Uterus (tissue), 4 donors: ENCODE data around the gene SMAD4. TPM values are rescaled to one million over a fixed set of nuclear protein-coding genes. Genes with fewer than 3 reads are reported as not detected.

ENCODE experiments used
- DNase-seq, 2 donors: peaks; one replicate each; pipeline ENCODE4 v3.0.0-alpha.2; 2019 to 2020
- H3K27ac ChIP-seq, 2 donors: fragments of 200-600 bp; sonication (generic); 1 replicate in 1 of 2; 2 replicates in 1 of 2; pipeline ENCODE4 v1.5.1; 2016 to 2018
- H3K27me3 ChIP-seq, 2 donors: fragments of 200-600 bp; sonication (generic); one replicate each; pipeline ENCODE4 v1.5.1; 2018 to 2019; ENCODE audit warnings: control low read depth in 1 of 2
- H3K36me3 ChIP-seq, 2 donors: fragments of 200-600 bp; sonication (generic); one replicate each; pipeline ENCODE4 v1.5.1; 2019; ENCODE audit warnings: control low read depth in 1 of 2
- H3K4me1 ChIP-seq, 2 donors: fragments of 200-600 bp; sonication (generic); one replicate each; pipeline ENCODE4 v1.5.1; 2018 to 2019; ENCODE audit warnings: control low read depth in 1 of 2
- H3K4me3 ChIP-seq, 2 donors: fragments of 200-600 bp; sonication (generic); 1 replicate in 1 of 2; 2 replicates in 1 of 2; pipeline ENCODE4 v1.5.1; 2018 to 2019; ENCODE audit warnings: mild to moderate bottlenecking in 1 of 2
- H3K9me3 ChIP-seq, 2 donors: fragments of 200-600 bp; sonication (generic); one replicate each; pipeline ENCODE4 v1.5.1; 2019; ENCODE audit warnings: control low read depth in 1 of 2
- POLR2A ChIP-seq, 2 donors: fragments of 450-650 bp; IDR thresholded peaks; one replicate each; pipeline ENCODE4 v1.6.1; 2016; ENCODE audit warnings: antibody characterized with exemption in 2 of 2, mild to moderate bottlenecking in 1 of 2, moderate library complexity in 1 of 2
- intact Hi-C: fragments of 100-400 bp; cut with DNase I; formaldehyde crosslinking; loops from one replicate; pipeline ENCODE4 v1.15.1; 2023; ENCODE audit warnings: low total_unique reads
- total RNA-seq, 4 donors: library from RNA; depleted of rRNA in 3 of 4; stranded (reverse); fragments of >200 nt in 3 of 4; gene quantifications; one replicate each; pipeline versions ENCODE4 v1.1.0 to v1.2.4, GENCODE V29; 2014 to 2023
- TF ChIP-seq, protein P1 (sequence below), 4 experiments: fragments of 200-600 bp in 2 of 4; fragments of 450-650 bp in 2 of 4; sonication (generic) in 2 of 4; IDR thresholded peaks; one replicate each; pipeline ENCODE4 v1.5.1; 2016 to 2019; ENCODE audit warnings: antibody characterized with exemption in 4 of 4, mild to moderate bottlenecking in 2 of 4, moderate library complexity in 1 of 4
- donor health status: DM: yes; HTN: yes; CAD: no.

The SMAD4 gene
- total RNA-seq, 4 donors from 2014 or later, result 104 to 198 (median 141) TPM

DNA sequence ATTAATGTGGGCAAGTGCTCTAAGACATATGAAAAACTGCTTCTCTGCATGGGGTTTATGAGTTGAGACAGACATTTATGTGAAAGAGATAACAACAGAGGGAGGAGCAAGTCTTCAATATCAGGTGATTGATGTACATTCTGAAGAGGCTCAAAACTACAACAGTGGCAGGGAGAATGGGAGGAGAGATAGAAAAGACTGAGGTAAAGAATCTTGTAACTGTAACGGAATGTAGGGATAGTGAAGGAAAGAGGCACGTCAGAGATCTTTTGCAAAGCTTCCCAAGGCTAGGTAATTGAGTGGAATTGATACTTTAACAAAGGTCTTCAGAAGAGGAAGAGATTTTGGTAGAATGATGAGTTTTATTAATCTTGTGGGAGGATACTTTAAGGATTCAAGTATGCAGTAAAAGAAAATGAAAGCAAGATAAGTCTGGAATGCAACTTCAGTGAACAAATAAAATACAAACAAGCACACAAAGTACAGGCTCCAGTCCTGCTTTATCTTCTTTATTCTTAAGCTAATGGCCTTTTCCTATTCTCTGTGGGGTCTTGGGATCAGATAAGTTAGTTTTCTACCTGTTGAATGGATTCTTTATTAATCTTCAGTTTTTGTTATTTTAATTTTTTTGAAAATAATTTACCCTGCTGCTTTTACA is 15.0 kb downstream of the SMAD4 start:
- no peaks in the 10 kb centered on the region for H3K9me3 ChIP-seq
- TF ChIP-seq POLR2A (IDR thresholded peaks at IDR 0.05), result no peak
- TF ChIP-seq, protein P1, sequence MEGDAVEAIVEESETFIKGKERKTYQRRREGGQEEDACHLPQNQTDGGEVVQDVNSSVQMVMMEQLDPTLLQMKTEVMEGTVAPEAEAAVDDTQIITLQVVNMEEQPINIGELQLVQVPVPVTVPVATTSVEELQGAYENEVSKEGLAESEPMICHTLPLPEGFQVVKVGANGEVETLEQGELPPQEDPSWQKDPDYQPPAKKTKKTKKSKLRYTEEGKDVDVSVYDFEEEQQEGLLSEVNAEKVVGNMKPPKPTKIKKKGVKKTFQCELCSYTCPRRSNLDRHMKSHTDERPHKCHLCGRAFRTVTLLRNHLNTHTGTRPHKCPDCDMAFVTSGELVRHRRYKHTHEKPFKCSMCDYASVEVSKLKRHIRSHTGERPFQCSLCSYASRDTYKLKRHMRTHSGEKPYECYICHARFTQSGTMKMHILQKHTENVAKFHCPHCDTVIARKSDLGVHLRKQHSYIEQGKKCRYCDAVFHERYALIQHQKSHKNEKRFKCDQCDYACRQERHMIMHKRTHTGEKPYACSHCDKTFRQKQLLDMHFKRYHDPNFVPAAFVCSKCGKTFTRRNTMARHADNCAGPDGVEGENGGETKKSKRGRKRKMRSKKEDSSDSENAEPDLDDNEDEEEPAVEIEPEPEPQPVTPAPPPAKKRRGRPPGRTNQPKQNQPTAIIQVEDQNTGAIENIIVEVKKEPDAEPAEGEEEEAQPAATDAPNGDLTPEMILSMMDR (IDR thresholded peaks at IDR 0.05), result no peak
- H3K4me3 ChIP-seq, result no peak overlapping the region
- H3K4me1 ChIP-seq, result no peaks in the 10 kb centered on the region
- H3K36me3 ChIP-seq, result no peaks in the 10 kb centered on the region
- peak overlapping the region in 1 of 2 donors; percentile 14 for H3K27ac ChIP-seq
- H3K27me3 ChIP-seq, result no peaks in the 10 kb centered on the region
- intact Hi-C loops, result no loop called here
- no peak for DNase-seq

DNA sequence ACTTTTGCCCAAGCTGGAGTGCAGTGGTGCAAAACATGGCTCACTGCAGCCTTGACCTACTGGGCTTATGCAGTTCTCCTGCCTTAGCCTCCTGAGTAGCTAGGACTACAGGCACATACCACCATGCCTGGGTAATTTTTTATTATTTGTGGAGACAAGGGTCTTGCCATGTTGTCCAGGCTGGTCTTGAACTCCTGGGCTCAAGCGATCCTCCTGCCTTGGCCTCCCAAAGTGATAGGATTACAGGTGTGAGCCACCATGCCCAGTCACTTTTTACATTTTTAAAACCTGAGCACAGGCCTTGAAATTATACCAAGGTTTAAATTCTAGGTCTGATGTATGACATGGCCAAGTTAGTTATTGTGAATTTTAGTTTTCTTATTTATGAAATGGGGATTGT is 18.2 kb downstream of the SMAD4 start:
- no peak overlapping the region for H3K27ac ChIP-seq
- no peak for TF ChIP-seq POLR2A (IDR thresholded peaks at IDR 0.05)
- H3K27me3 ChIP-seq, result no peaks in the 10 kb centered on the region
- H3K4me1 ChIP-seq, result no peaks in the 10 kb centered on the region
- DNase-seq, result no peak
- H3K4me3 ChIP-seq, result no peak overlapping the region
- intact Hi-C loops, result no loop called here
- H3K9me3 ChIP-seq, result no peaks in the 10 kb centered on the region
- H3K36me3 ChIP-seq, result no peaks in the 10 kb centered on the region

DNA sequence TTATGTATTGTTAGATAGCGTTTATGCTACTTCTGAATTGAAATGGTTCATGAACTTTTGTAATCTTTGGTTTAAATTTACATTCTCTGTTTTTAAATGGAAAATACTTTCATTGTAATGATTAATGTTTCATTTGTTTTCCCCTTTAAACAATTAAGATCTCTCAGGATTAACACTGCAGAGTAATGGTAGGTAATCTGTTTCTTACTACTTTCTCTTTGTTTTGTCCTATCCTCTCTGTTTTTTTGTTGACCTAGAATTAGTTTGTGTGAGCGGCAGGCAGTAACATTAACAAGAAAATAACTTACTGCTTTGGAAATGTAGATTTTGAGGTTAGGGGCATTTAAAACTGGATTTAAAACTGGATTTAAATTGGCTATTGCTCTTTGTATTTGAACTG is 19.1 kb downstream of the SMAD4 start:
- intact Hi-C loops, result no loop called here
- no peak overlapping the region for H3K4me3 ChIP-seq
- H3K9me3 ChIP-seq, result no peaks in the 10 kb centered on the region
- no peak overlapping the region for H3K27ac ChIP-seq
- no peaks in the 10 kb centered on the region for H3K4me1 ChIP-seq
- DNase-seq, result no peak
- H3K27me3 ChIP-seq, result no peaks in the 10 kb centered on the region
- H3K36me3 ChIP-seq, result no peaks in the 10 kb centered on the region
- no peak for TF ChIP-seq POLR2A (IDR thresholded peaks at IDR 0.05)
- TF ChIP-seq, protein P1 (IDR thresholded peaks at IDR 0.05), result no peak

DNA sequence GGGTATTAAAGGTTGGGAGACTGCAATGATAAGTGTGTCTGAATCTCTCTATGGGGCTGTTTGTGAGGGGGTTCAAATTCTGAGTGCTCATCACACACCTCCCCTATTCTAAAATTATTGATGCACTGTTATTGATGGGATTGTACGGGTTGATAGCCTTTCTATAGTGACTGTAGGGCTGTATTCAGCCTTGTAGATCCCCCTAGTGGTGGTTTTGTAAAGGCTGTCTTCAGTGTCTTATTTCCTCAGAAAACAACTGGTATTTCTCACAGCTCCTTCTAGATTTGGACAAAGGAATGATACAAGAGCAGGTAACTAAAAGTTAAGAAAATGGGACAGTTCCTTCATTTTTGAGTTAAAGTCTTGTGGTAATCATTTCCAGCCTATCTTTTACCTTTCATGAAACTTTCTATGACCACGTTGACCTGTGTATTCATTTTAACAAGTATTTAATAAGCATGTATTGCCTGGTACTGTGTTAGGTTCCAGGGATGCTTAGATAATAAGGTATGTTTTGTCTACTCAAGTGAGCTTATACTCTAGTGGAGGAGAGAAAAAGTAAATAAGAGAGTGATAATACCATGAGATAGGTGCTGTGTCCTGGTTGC is 21.2 kb downstream of the SMAD4 start:
- Histone ChIP-seq H3K27me3 (no peaks in the 10 kb centered on the region), H3K9me3 (no peaks in the 10 kb centered on the region), H3K36me3 (no peaks in the 10 kb centered on the region), H3K4me3 (no peak overlapping the region), H3K27ac (no peak overlapping the region), H3K4me1 (no peaks in the 10 kb centered on the region)
- no peak for DNase-seq
- intact Hi-C loops, result no loop called here
- TF ChIP-seq, protein P1 (IDR thresholded peaks at IDR 0.05), result peak; percentile 41 to 70 (median 66)
- TF ChIP-seq POLR2A (IDR thresholded peaks at IDR 0.05), result no peak

DNA sequence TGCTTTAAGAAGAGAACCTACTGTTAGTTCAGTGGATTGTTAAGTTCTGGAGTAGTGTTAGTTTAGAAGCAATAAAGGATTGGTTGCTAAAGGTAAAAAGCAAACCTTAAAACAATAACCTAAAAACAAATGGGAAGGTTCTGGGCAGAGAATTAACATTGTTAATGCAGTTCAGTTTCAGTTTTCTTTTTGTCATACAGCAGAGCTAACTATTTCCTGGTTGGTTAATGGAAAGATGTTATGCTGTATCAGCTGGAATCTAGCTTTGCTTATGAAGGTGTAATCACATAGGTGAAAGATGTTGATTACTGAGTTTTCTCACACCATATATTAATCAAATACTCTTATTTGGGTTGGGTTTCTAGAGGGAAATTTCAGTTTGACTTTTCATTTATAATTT is 23.8 kb downstream of the SMAD4 start:
- Histone ChIP-seq H3K9me3 (no peaks in the 10 kb centered on the region), H3K27ac (no peak overlapping the region), H3K36me3 (no peaks in the 10 kb centered on the region), H3K4me1 (no peaks in the 10 kb centered on the region), H3K4me3 (no peak overlapping the region), H3K27me3 (no peaks in the 10 kb centered on the region)
- no peak for DNase-seq
- intact Hi-C loops, result no loop called here
- TF ChIP-seq POLR2A (IDR thresholded peaks at IDR 0.05), result no peak
- TF ChIP-seq, protein P1 (IDR thresholded peaks at IDR 0.05), result no peak
